CD4-positive, alpha-beta T cell (primary cell): Measurements from ENCODE around the gene EDN1. TPM values are rescaled to one million over a fixed set of nuclear protein-coding genes. Genes with fewer than 3 reads are reported as not detected.

Experiments used
- ATAC-seq: fragments of 200-7000 bp; cut with Tn5 transposase; one replicate; pipeline ENCODE4 v1.10.0; 2022; ENCODE audit warnings: mild to moderate bottlenecking; ENCODE audit not compliant: poor library complexity
- CTCF ChIA-PET: fragments of 350-600 bp; sonication (Branson Sonifier 250); formaldehyde crosslinking; loops from one replicate; lab custom pipeline; 2021; ENCODE audit warnings: antibody characterized with exemption, inconsistent platforms; lab: Charles Lee
- POLR2A ChIA-PET: fragments of 350-600 bp; sonication (Branson Sonifier 250); formaldehyde crosslinking; loops from one replicate; lab custom pipeline; 2021; ENCODE audit warnings: antibody characterized with exemption, inconsistent platforms; lab: Charles Lee
- DNase-seq, 14 experiments: peaks; one replicate each; pipeline ENCODE4 v3.0.0-alpha.2; 2013 to 2020; ENCODE audit warnings: mixed read lengths in 2 of 14
- H3K27ac ChIP-seq, 2 donors: one replicate each; pipeline versions ENCODE4 v1.5.1 to v1.7.0; 2013; ENCODE audit warnings: low read length in 2 of 2, low read depth in 1 of 2, mild to moderate bottlenecking in 1 of 2
- H3K27me3 ChIP-seq, 2 experiments: 1 replicate in 1 of 2; 2 replicates in 1 of 2; pipeline versions ENCODE4 v1.6.1 to v1.7.0; 2013; ENCODE audit warnings: low read length in 2 of 2, control low read depth in 1 of 2, mild to moderate bottlenecking in 1 of 2, moderate library complexity in 1 of 2; ENCODE audit not compliant: insufficient read depth in 2 of 2, control insufficient read depth in 1 of 2
- H3K36me3 ChIP-seq: one replicate; pipeline ENCODE4 v1.6.1; 2013; ENCODE audit warnings: low read length, control low read depth; ENCODE audit not compliant: insufficient read depth
- H3K4me1 ChIP-seq: one replicate; pipeline ENCODE4 v1.6.1; 2013; ENCODE audit warnings: low read length, control low read depth; ENCODE audit not compliant: insufficient read depth
- H3K4me3 ChIP-seq: one replicate; pipeline ENCODE4 v1.5.1; 2013; ENCODE audit warnings: mild to moderate bottlenecking, low read length, moderate library complexity
- H3K9me3 ChIP-seq, 2 experiments: 1 replicate in 1 of 2; 2 replicates in 1 of 2; pipeline versions ENCODE4 v1.6.1 to v1.7.0; 2013; ENCODE audit warnings: low read length in 2 of 2, mild to moderate bottlenecking in 2 of 2, control low read depth in 1 of 2, moderate library complexity in 1 of 2; ENCODE audit not compliant: control insufficient read depth in 1 of 2, insufficient read depth in 1 of 2
- H3K27ac Mint-ChIP-seq: one replicate; pipeline ENCODE4 v1.8.0; 2020; ENCODE audit warnings: mixed read lengths
- H3K27me3 Mint-ChIP-seq: one replicate; pipeline ENCODE4 v1.8.0; 2021; ENCODE audit warnings: mixed read lengths
- H3K36me3 Mint-ChIP-seq: one replicate; pipeline ENCODE4 v1.8.0; 2021; ENCODE audit warnings: low read depth, mixed read lengths
- H3K4me1 Mint-ChIP-seq: one replicate; pipeline ENCODE4 v1.8.0; 2021; ENCODE audit warnings: low read depth, mixed read lengths
- H3K4me3 Mint-ChIP-seq: one replicate; pipeline ENCODE4 v1.8.0; 2020; ENCODE audit warnings: mild to moderate bottlenecking, mixed read lengths
- H3K9me3 Mint-ChIP-seq: one replicate; pipeline ENCODE4 v1.8.0; 2020; ENCODE audit warnings: mixed read lengths
- CTCF ChIP-seq: fragments of 200-600 bp; IDR thresholded peaks from one replicate; pipeline ENCODE4 v1.8.0; 2022; ENCODE audit warnings: antibody characterized with exemption, mild to moderate bottlenecking
- intact Hi-C, 2 experiments: fragments of 100-400 bp; cut with DNase I in 1 of 2; cut with micrococcal nuclease in 1 of 2; formaldehyde crosslinking; loops; one replicate each; pipeline versions ENCODE4 v1.15.1 to v1.9.0; 2023 to 2025; cut with DNase I, micrococcal nuclease
- total RNA-seq, 174 experiments: library from RNA in 2 of 174; stranded (reverse) in 2 of 174; gene quantifications; one replicate each; pipeline ENCODE4 v1.2.3 and lab custom pipeline; 2021 to 2026

EDN1 gene
- total RNA-seq, 2 experiments from 2014 or later: 0.80 to 1.1 TPM

- H3K9me3 ChIP-seq: no peaks in the 10 kb centered on the region
- no peak for DNase-seq
These were observed 44.8 kb upstream of the EDN1 start for GRCh38 chr6:12245360-12245759.

GRCh38 chr6:12245763-12246718 is 44.1 kb upstream of the EDN1 start:
- ChIA-PET POLR2A (no interaction called here), CTCF (no interaction called here)
- DNase-seq (no peak), ATAC-seq (no peak)
- Histone ChIP-seq H3K27me3 (no peaks in the 10 kb centered on the region), H3K9me3 (no peaks in the 10 kb centered on the region), H3K36me3 (no peaks in the 10 kb centered on the region), H3K27ac (no peak overlapping the region), H3K4me3 (no peak overlapping the region), H3K4me1 (no peaks in the 10 kb centered on the region)
- H3K4me3 Mint-ChIP-seq: no peak overlapping the region
- TF ChIP-seq CTCF: no peak
- no peaks in the 10 kb centered on the region for H3K9me3 Mint-ChIP-seq
- no peak overlapping the region for H3K27ac Mint-ChIP-seq
- no peaks in the 10 kb centered on the region for H3K36me3 Mint-ChIP-seq
- intact Hi-C loops: no loop called here
- H3K27me3 Mint-ChIP-seq: peaks cover 21% of the 10 kb centered on the region
- H3K4me1 Mint-ChIP-seq: no peaks in the 10 kb centered on the region

More at GRCh38 chr6:12245360-12245759, 44.8 kb upstream of the EDN1 start:
- Histone ChIP-seq H3K27ac (no peak overlapping the region), H3K36me3 (no peaks in the 10 kb centered on the region), H3K27me3 (no peaks in the 10 kb centered on the region), H3K4me3 (no peak overlapping the region), H3K4me1 (no peaks in the 10 kb centered on the region)
- Mint-ChIP-seq H3K27me3 (peaks cover 21% of the 10 kb centered on the region), H3K9me3 (no peaks in the 10 kb centered on the region), H3K4me1 (no peaks in the 10 kb centered on the region), H3K27ac (no peak overlapping the region), H3K36me3 (no peaks in the 10 kb centered on the region), H3K4me3 (no peak overlapping the region)
- intact Hi-C loops: no loop called here
- no peak for ATAC-seq
- ChIA-PET CTCF (no interaction called here), POLR2A (no interaction called here)
- TF ChIP-seq CTCF: no peak

GRCh38 chr6:12246900-12247299 is 43.3 kb upstream of the EDN1 start:
- ChIA-PET POLR2A (no interaction called here), CTCF (no interaction called here)
- DNase-seq: no peak
- H3K36me3 ChIP-seq: no peaks in the 10 kb centered on the region
- no peak for ATAC-seq
- no peaks in the 10 kb centered on the region for H3K27me3 ChIP-seq
- intact Hi-C loops: no loop called here
- Mint-ChIP-seq H3K36me3 (no peaks in the 10 kb centered on the region), H3K9me3 (no peaks in the 10 kb centered on the region), H3K27ac (no peak overlapping the region), H3K4me3 (no peak overlapping the region), H3K27me3 (peaks cover 26% of the 10 kb centered on the region), H3K4me1 (no peaks in the 10 kb centered on the region)
- TF ChIP-seq CTCF: no peak
- no peaks in the 10 kb centered on the region for H3K4me1 ChIP-seq
- no peak overlapping the region for H3K4me3 ChIP-seq
- no peaks in the 10 kb centered on the region for H3K9me3 ChIP-seq
- H3K27ac ChIP-seq: no peak overlapping the region
